Spleen (tissue), 11 donors: ENCODE measurements around the gene ARHGAP21. TPM values are rescaled to one million over a fixed set of nuclear protein-coding genes. Genes with fewer than 3 reads are reported as not detected.

Experiments
- DNase-seq: peaks from one replicate; pipeline ENCODE4 v3.0.0-alpha.2; 2020
- H3K27ac ChIP-seq, 8 donors: fragments of 200-600 bp; sonication (generic) in 7 of 8; 1 replicate in 4 of 8; 2 replicates in 4 of 8; pipeline versions ENCODE4 v1.5.0 to v1.8.0; 2016 to 2021; ENCODE audit warnings: inconsistent platforms in 4 of 8, mild to moderate bottlenecking in 4 of 8, moderate library complexity in 1 of 8
- H3K27me3 ChIP-seq, 7 donors: fragments of 200-600 bp; sonication (generic) in 6 of 7; replicated peaks in 1 of 7; 1 replicate in 4 of 7; 2 replicates in 3 of 7; pipeline versions ENCODE4 v1.5.0 to v1.8.0; 2016 to 2021; ENCODE audit warnings: inconsistent platforms in 3 of 7, mild to moderate bottlenecking in 1 of 7
- H3K36me3 ChIP-seq, 6 donors: fragments of 200-600 bp; sonication (generic) in 5 of 6; 1 replicate in 4 of 6; 2 replicates in 2 of 6; pipeline versions ENCODE4 v1.5.0 to v1.8.0; 2016 to 2021; ENCODE audit warnings: inconsistent platforms in 2 of 6
- H3K4me1 ChIP-seq, 6 donors: fragments of 200-600 bp; sonication (generic) in 5 of 6; 1 replicate in 3 of 6; 2 replicates in 3 of 6; pipeline versions ENCODE4 v1.5.0 to v1.8.0; 2016 to 2021; ENCODE audit warnings: inconsistent platforms in 3 of 6
- H3K4me3 ChIP-seq, 8 donors: fragments of 200-600 bp; sonication (generic) in 7 of 8; 1 replicate in 4 of 8; 2 replicates in 4 of 8; pipeline versions ENCODE4 v1.5.0 to v1.8.0; 2016 to 2021; ENCODE audit warnings: inconsistent platforms in 4 of 8, mild to moderate bottlenecking in 4 of 8, moderate library complexity in 2 of 8
- H3K9me3 ChIP-seq, 8 donors: fragments of 200-600 bp; sonication (generic) in 7 of 8; 1 replicate in 4 of 8; 2 replicates in 4 of 8; pipeline versions ENCODE4 v1.5.0 to v1.8.0; 2016 to 2021; ENCODE audit warnings: inconsistent platforms in 4 of 8
- CTCF ChIP-seq, 11 experiments: fragments of 200-600 bp in 7 of 11; fragments of 450-650 bp in 4 of 11; sonication (generic) in 4 of 11; IDR thresholded peaks in 8 of 11; conservative IDR thresholded peaks in 3 of 11; 1 replicate in 7 of 11; 2 replicates in 4 of 11; pipeline versions ENCODE4 v1.4.0 to v1.8.0; 2016 to 2021; ENCODE audit warnings: antibody characterized with exemption in 11 of 11, inconsistent platforms in 4 of 11, mild to moderate bottlenecking in 1 of 11
- POLR2A ChIP-seq, 3 donors: fragments of 450-650 bp; IDR thresholded peaks; one replicate each; pipeline ENCODE4 v1.5.1; 2017; ENCODE audit warnings: antibody characterized with exemption in 3 of 3, mild to moderate bottlenecking in 1 of 3
- POLR2AphosphoS5 ChIP-seq, 3 donors: sonication (generic); formaldehyde crosslinking; IDR thresholded peaks; one replicate each; pipeline ENCODE4 v1.5.1; 2017; ENCODE audit warnings: antibody characterized with exemption in 3 of 3
- WGBS, 5 donors: extraction: QIAGEN DNeasy Blood & Tissue Kit in 3 of 5; methylation state at CpG; one replicate each; pipeline versions ENCODE4 v1.1.5 to v1.1.7; 2013 to 2018; 5-methylcytosine and 5-hydroxymethylcytosine counted together
- intact Hi-C: fragments of 100-400 bp; cut with DNase I; formaldehyde crosslinking; loops from one replicate; pipeline ENCODE4 v1.15.0; 2023; ENCODE audit warnings: low total_unique reads
- polyA plus RNA-seq, 3 donors: library from polyadenylated mRNA; stranded (reverse); fragments of 200-250 nt; gene quantifications; one replicate each; pipeline ENCODE4 v1.2.1, GENCODE V29; 2013
- total RNA-seq, 7 donors: library from RNA; depleted of rRNA in 3 of 7; stranded (reverse); fragments of >200 nt in 3 of 7; fragmentation: NEBNext Ultra II Directional in 4 of 7; extraction: Animal tissue kit (Norgen Biotek cat#: 25700) in 4 of 7; gene quantifications; one replicate each; pipeline versions ENCODE4 v1.1.0 to v1.2.1, GENCODE V29; 2016 to 2021
- donor health status: healthy with polysubstance abuse.
- donor health status: DM: no; HTN: no; CAD: no; lungs with moderate emphysema.
- donor health status: DM: no; HTN: no; CAD: no.
- donor health status: Bipolar disorder and iron deficiency.
- donor health status: healthy.
- donor health status: DM: no; HTN: no; CAD: no.
- donor health status: DM: yes; HTN: yes; CAD: no.

Gene ARHGAP21
- total and polyA plus RNA-seq, 10 donors = 6.0 to 60.9 (median 43.9) TPM

- Histone ChIP-seq H3K4me3 (no peak overlapping the region), H3K9me3 (peaks cover 0 to 7% (median 0%) of the 10 kb centered on the region in 8 donors), H3K4me1 (no peaks in the 10 kb centered on the region), H3K36me3 (no peaks in the 10 kb centered on the region), H3K27ac (no peak overlapping the region), H3K27me3 (no peaks in the 10 kb centered on the region)
- intact Hi-C loops = no loop called here
- TF ChIP-seq CTCF (IDR thresholded peaks at IDR 0.05 in 8 of 11, conservative IDR thresholded peaks at IDR 0.05 in 3 of 11) (no peak), POLR2AphosphoS5 (IDR thresholded peaks at IDR 0.05) (no peak), POLR2A (IDR thresholded peaks at IDR 0.05) (no peak)
- no peak for DNase-seq
Measured at GRCh38 chr10:24737001-24737400, 13.3 kb upstream of the ARHGAP21 start.

GRCh38 chr10:24731942-24732341, 8.3 kb upstream of the ARHGAP21 start:
- 87 to 100% (median 91%) methylated on average over 1 of the region's 1 CpG for WGBS, 5 donors
- intact Hi-C loops = no loop called here
- Histone ChIP-seq H3K27me3 (no peaks in the 10 kb centered on the region), H3K4me1 (no peaks in the 10 kb centered on the region), H3K9me3 (no peaks in the 10 kb centered on the region), H3K36me3 (no peaks in the 10 kb centered on the region), H3K4me3 (no peak overlapping the region), H3K27ac (no peak overlapping the region)
- TF ChIP-seq CTCF (IDR thresholded peaks at IDR 0.05 in 8 of 11, conservative IDR thresholded peaks at IDR 0.05 in 3 of 11) (no peak), POLR2A (IDR thresholded peaks at IDR 0.05) (no peak), POLR2AphosphoS5 (IDR thresholded peaks at IDR 0.05) (no peak)
- no peak for DNase-seq

- Histone ChIP-seq H3K27ac (no peak overlapping the region), H3K27me3 (no peaks in the 10 kb centered on the region), H3K9me3 (no peaks in the 10 kb centered on the region), H3K4me3 (no peak overlapping the region), H3K36me3 (no peaks in the 10 kb centered on the region), H3K4me1 (no peaks in the 10 kb centered on the region)
- no peak for TF ChIP-seq CTCF (IDR thresholded peaks at IDR 0.05 in 8 of 11, conservative IDR thresholded peaks at IDR 0.05 in 3 of 11)
- no peak for TF ChIP-seq POLR2AphosphoS5 (IDR thresholded peaks at IDR 0.05)
- intact Hi-C loops = no loop called here
- no peak for DNase-seq
- WGBS, 5 donors = 89 to 92% (median 91%) methylated on average over 3 of the region's 3 CpGs
Measured at GRCh38 chr10:24730811-24731210, 7.1 kb upstream of the ARHGAP21 start.

GRCh38 chr10:24727786-24728185, 4.1 kb upstream of the ARHGAP21 start:
- TF ChIP-seq CTCF (IDR thresholded peaks at IDR 0.05 in 8 of 11, conservative IDR thresholded peaks at IDR 0.05 in 3 of 11) = no peak
- TF ChIP-seq POLR2AphosphoS5 (IDR thresholded peaks at IDR 0.05) = no peak
- TF ChIP-seq POLR2A (IDR thresholded peaks at IDR 0.05) = no peak
- no peak overlapping the region for H3K4me3 ChIP-seq
- DNase-seq = no peak
- no peaks in the 10 kb centered on the region for H3K27me3 ChIP-seq
- intact Hi-C loops = loop anchor here (10.0 kb wide), 2 partner anchors 83 to 287 kb away; partner anchors contain the start of genes ENKUR and THNSL1
- H3K4me1 ChIP-seq = peaks cover 0 to 13% (median 6%) of the 10 kb centered on the region in 6 donors
- H3K9me3 ChIP-seq = no peaks in the 10 kb centered on the region
- 68 to 82% (median 80%) methylated on average over 9 of the region's 9 CpGs for WGBS, 5 donors
- no peak overlapping the region for H3K27ac ChIP-seq
- no peaks in the 10 kb centered on the region for H3K36me3 ChIP-seq
